Measurements from ENCODE around the gene CALHM4.

DNA sequence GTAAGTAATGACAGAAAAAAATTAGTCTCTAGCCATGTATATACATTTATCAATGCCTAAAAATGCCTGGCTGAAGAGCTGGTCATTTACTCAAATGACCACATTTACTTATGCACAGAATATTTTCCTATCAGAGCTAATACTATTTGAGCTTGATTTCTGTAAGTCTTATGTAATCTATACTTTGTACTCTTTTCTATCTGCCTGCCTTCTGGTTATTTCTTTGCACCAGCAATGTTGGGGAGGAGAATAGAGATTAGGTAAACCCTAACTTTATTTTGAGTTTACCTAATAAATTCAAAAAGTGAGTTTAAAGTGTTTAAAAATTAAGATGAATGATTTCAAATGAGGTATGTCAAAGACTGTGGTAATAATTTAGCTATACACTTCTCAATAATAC lies 38.4 kb upstream of the CALHM4 start:
- TF ChIP-seq MAZ (IDR thresholded peaks at IDR 0.05; ENCODE audit: borderline replicate concordance, low read depth, low read length) (no peak), MAFK (IDR thresholded peaks at IDR 0.05; ENCODE audit: low read depth, low read length) (no peak), POLR2A (IDR thresholded peaks at IDR 0.05; ENCODE audit: low read depth, low read length) (no peak), FOS (IDR thresholded peaks at IDR 0.05; ENCODE audit: low read depth, low read length) (no peak), CEBPB (IDR thresholded peaks at IDR 0.05; ENCODE audit: low read depth, low read length) (0 out of 2 replicates have a peak, but pooled peaks have one; percentile 21), RFX5 (IDR thresholded peaks at IDR 0.05; ENCODE audit: low read depth, low read length) (no peak)
- TF ChIP-seq, protein P1, sequence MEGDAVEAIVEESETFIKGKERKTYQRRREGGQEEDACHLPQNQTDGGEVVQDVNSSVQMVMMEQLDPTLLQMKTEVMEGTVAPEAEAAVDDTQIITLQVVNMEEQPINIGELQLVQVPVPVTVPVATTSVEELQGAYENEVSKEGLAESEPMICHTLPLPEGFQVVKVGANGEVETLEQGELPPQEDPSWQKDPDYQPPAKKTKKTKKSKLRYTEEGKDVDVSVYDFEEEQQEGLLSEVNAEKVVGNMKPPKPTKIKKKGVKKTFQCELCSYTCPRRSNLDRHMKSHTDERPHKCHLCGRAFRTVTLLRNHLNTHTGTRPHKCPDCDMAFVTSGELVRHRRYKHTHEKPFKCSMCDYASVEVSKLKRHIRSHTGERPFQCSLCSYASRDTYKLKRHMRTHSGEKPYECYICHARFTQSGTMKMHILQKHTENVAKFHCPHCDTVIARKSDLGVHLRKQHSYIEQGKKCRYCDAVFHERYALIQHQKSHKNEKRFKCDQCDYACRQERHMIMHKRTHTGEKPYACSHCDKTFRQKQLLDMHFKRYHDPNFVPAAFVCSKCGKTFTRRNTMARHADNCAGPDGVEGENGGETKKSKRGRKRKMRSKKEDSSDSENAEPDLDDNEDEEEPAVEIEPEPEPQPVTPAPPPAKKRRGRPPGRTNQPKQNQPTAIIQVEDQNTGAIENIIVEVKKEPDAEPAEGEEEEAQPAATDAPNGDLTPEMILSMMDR (conservative IDR thresholded peaks at IDR 0.05; ENCODE audit: low read depth, low read length) = no peak
- TF ChIP-seq, protein P2, sequence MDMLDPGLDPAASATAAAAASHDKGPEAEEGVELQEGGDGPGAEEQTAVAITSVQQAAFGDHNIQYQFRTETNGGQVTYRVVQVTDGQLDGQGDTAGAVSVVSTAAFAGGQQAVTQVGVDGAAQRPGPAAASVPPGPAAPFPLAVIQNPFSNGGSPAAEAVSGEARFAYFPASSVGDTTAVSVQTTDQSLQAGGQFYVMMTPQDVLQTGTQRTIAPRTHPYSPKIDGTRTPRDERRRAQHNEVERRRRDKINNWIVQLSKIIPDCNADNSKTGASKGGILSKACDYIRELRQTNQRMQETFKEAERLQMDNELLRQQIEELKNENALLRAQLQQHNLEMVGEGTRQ (IDR thresholded peaks at IDR 0.05; ENCODE audit: low read depth, low read length) = no peak
